IMR-90 (cell line): ENCODE measurements around the gene SETD2. TPM values are rescaled to one million over a fixed set of nuclear protein-coding genes. Genes with fewer than 3 reads are reported as not detected.
A peak's percentile ranks its signal among the peaks of the same experiment; 100 is the strongest.

ENCODE experiments used
- ATAC-seq: fragments of 200-7000 bp; cut with Tn5 transposase; 2 replicates; pipeline ENCODE4 v1.9.1; 2020; ENCODE audit warnings: low read depth, mild to moderate bottlenecking, moderate library complexity
- BruUV-seq: library from RNA; stranded (reverse); fragments of 400-500 nt; replicated peaks from 2 replicates; lab custom pipeline; 2021; lab: Mats Ljungman, UMichigan
- CTCF ChIA-PET: fragments of 300-600 bp; formaldehyde crosslinking; extraction: SDS; loops from one replicate; lab custom pipeline; 2021; ENCODE audit warnings: antibody characterized with exemption; lab: Yijun Ruan, JAX
- POLR2A ChIA-PET: fragments of 300-600 bp; sonication (Branson Sonifier 250); formaldehyde crosslinking; loops from one replicate; lab custom pipeline; 2022; ENCODE audit warnings: antibody characterized with exemption; ENCODE audit not compliant: unreplicated experiment; lab: Charles Lee
- DNase-seq: peaks from one replicate; pipeline ENCODE4 v3.0.0; 2013
- H2AFZ ChIP-seq: replicated peaks from 2 replicates; pipeline ENCODE3; 2013; ENCODE audit warnings: low read length, mild to moderate bottlenecking; ENCODE audit not compliant: poor library complexity
- H2AK5ac ChIP-seq: 2 replicates; pipeline ENCODE4 v1.6.1; 2013; ENCODE audit warnings: low read depth, low read length, inconsistent platforms
- H2AK9ac ChIP-seq: replicated peaks from 2 replicates; pipeline ENCODE3; 2013; ENCODE audit warnings: mild to moderate bottlenecking, low read depth, low read length, moderate library complexity; ENCODE audit not compliant: poor library complexity
- H2BK120ac ChIP-seq: 2 replicates; pipeline ENCODE4 v1.6.1; 2013; ENCODE audit warnings: low read depth, low read length, inconsistent platforms
- H2BK15ac ChIP-seq: 3 replicates; pipeline ENCODE4 v1.6.1; 2013; ENCODE audit warnings: low read depth, low read length, inconsistent platforms
- H2BK20ac ChIP-seq: 2 replicates; pipeline ENCODE4 v1.6.1; 2013; ENCODE audit warnings: low read depth, mild to moderate bottlenecking, inconsistent platforms, low read length, moderate library complexity
- H2BK5ac ChIP-seq: 2 replicates; pipeline ENCODE4 v1.6.1; 2013; ENCODE audit warnings: mild to moderate bottlenecking, low read depth, low read length, inconsistent platforms; ENCODE audit not compliant: poor library complexity, severe bottlenecking
- H3K14ac ChIP-seq: replicated peaks from 2 replicates; pipeline ENCODE4 v1.6.1; 2013; ENCODE audit warnings: low read depth, low read length, inconsistent platforms
- H3K18ac ChIP-seq: 2 replicates; pipeline ENCODE4 v1.6.1; 2013; ENCODE audit warnings: low read depth, low read length, control low read depth
- H3K23ac ChIP-seq: 2 replicates; pipeline ENCODE4 v1.6.1; 2013; ENCODE audit warnings: low read depth, low read length, inconsistent platforms
- H3K27ac ChIP-seq: 2 replicates; pipeline ENCODE4 v1.5.1; 2013; ENCODE audit warnings: mild to moderate bottlenecking, control low read depth, low read length; ENCODE audit not compliant: insufficient read depth
- H3K27me3 ChIP-seq: 2 replicates; pipeline ENCODE4 v1.6.1; 2013; ENCODE audit warnings: low read length; ENCODE audit not compliant: control insufficient read depth, insufficient read depth
- H3K36me3 ChIP-seq: 2 replicates; pipeline ENCODE4 v1.6.1; 2013; ENCODE audit warnings: low read length, mixed read lengths; ENCODE audit not compliant: control insufficient read depth, insufficient read depth
- H3K4ac ChIP-seq: 2 replicates; pipeline ENCODE4 v1.6.1; 2013; ENCODE audit warnings: low read depth, low read length, inconsistent platforms
- H3K4me1 ChIP-seq: 2 replicates; pipeline ENCODE4 v1.6.1; 2013; ENCODE audit warnings: low read length, mixed read lengths; ENCODE audit not compliant: control insufficient read depth, insufficient read depth
- H3K4me2 ChIP-seq: 2 replicates; pipeline ENCODE4 v1.6.1; 2013; ENCODE audit warnings: low read depth, mild to moderate bottlenecking, control low read depth, low read length, moderate library complexity
- H3K4me3 ChIP-seq: 2 replicates; pipeline ENCODE4 v1.5.1; 2013; ENCODE audit warnings: low read depth, mild to moderate bottlenecking, control low read depth, low read length, moderate library complexity; ENCODE audit not compliant: insufficient read depth
- H3K56ac ChIP-seq: 2 replicates; pipeline ENCODE4 v1.6.1; 2013; ENCODE audit warnings: low read length, inconsistent platforms; ENCODE audit not compliant: insufficient read depth; ENCODE audit errors: extremely low read depth
- H3K79me1 ChIP-seq, 2 experiments: 2 replicates each; pipeline ENCODE4 v1.6.1; 2013; ENCODE audit warnings: low read length in 2 of 2, inconsistent platforms in 1 of 2, low read depth in 1 of 2
- H3K9ac ChIP-seq: 2 replicates; pipeline ENCODE4 v1.6.1; 2013; ENCODE audit warnings: low read depth, low read length, control low read depth
- H3K9me1 ChIP-seq: 2 replicates; pipeline ENCODE4 v1.6.1; 2013; ENCODE audit warnings: low read length, inconsistent platforms; ENCODE audit not compliant: insufficient read depth
- H3K9me3 ChIP-seq: 2 replicates; pipeline ENCODE4 v1.6.1; 2013; ENCODE audit warnings: low read length; ENCODE audit not compliant: control insufficient read depth, insufficient read depth
- H4K20me1 ChIP-seq: 2 replicates; pipeline ENCODE4 v1.6.1; 2013; ENCODE audit warnings: low read length, inconsistent platforms; ENCODE audit not compliant: insufficient read depth
- H4K5ac ChIP-seq: 2 replicates; pipeline ENCODE4 v1.6.1; 2013; ENCODE audit warnings: mild to moderate bottlenecking, low read depth, low read length, control low read depth
- H4K8ac ChIP-seq, 2 experiments: 2 replicates each; pipeline ENCODE4 v1.6.1; 2013; ENCODE audit warnings: low read depth in 2 of 2, low read length in 2 of 2, control low read depth in 1 of 2, inconsistent platforms in 1 of 2
- H4K91ac ChIP-seq: 2 replicates; pipeline ENCODE4 v1.6.1; 2013; ENCODE audit warnings: low read depth, low read length, inconsistent platforms; ENCODE audit not compliant: insufficient read depth
- BHLHE40 ChIP-seq: fragments of 150-350 bp; IDR thresholded peaks from 2 replicates; pipeline ENCODE4 v1.6.1; 2016; ENCODE audit warnings: mild to moderate bottlenecking, low read depth, low read length
- CEBPB ChIP-seq: IDR thresholded peaks from 2 replicates; pipeline ENCODE4 v1.6.1; 2012; ENCODE audit warnings: low read depth, low read length, improper control_type of control experiment
- CHD1 ChIP-seq: IDR thresholded peaks from 2 replicates; pipeline ENCODE4 v1.6.1; 2012; ENCODE audit warnings: low read depth, low read length, improper control_type of control experiment
- FOS ChIP-seq: fragments of 150-350 bp; IDR thresholded peaks from 2 replicates; pipeline ENCODE4 v1.6.1; 2016; ENCODE audit warnings: low read depth, low read length
- MAFK ChIP-seq: IDR thresholded peaks from 2 replicates; pipeline ENCODE4 v1.6.1; 2012; ENCODE audit warnings: low read depth, low read length, improper control_type of control experiment
- MAZ ChIP-seq: IDR thresholded peaks from 2 replicates; pipeline ENCODE4 v1.6.1; 2012; ENCODE audit warnings: low read depth, mild to moderate bottlenecking, low read length, improper control_type of control experiment, moderate library complexity, borderline replicate concordance
- MXI1 ChIP-seq: IDR thresholded peaks from 2 replicates; pipeline ENCODE4 v1.6.1; 2012; ENCODE audit warnings: low read depth, mild to moderate bottlenecking, low read length, moderate library complexity, borderline replicate concordance
- NFE2L2 ChIP-seq: fragments of 150-350 bp; IDR thresholded peaks from 2 replicates; pipeline ENCODE4 v1.6.1; 2016; ENCODE audit warnings: low read depth, mild to moderate bottlenecking, low read length
- POLR2A ChIP-seq: IDR thresholded peaks from 2 replicates; pipeline ENCODE4 v1.6.1; 2012; ENCODE audit warnings: mild to moderate bottlenecking, low read depth, low read length
- RAD21 ChIP-seq: IDR thresholded peaks from 2 replicates; pipeline ENCODE4 v1.6.1; 2012; ENCODE audit warnings: low read length, improper control_type of control experiment
- RCOR1 ChIP-seq: IDR thresholded peaks from 2 replicates; pipeline ENCODE4 v1.6.1; 2012; ENCODE audit warnings: mild to moderate bottlenecking, low read length, improper control_type of control experiment; ENCODE audit not compliant: insufficient replicate concordance
- RFX5 ChIP-seq: IDR thresholded peaks from 2 replicates; pipeline ENCODE4 v1.8.0; 2012; ENCODE audit warnings: low read depth, mild to moderate bottlenecking, low read length, moderate library complexity
- SMC3 ChIP-seq: fragments of 150-350 bp; IDR thresholded peaks from 2 replicates; pipeline ENCODE4 v1.6.1; 2016; ENCODE audit warnings: low read depth, mild to moderate bottlenecking, antibody characterized with exemption, low read length, moderate library complexity
- WGBS, 2 experiments: methylation state at CpG; one replicate each; pipeline versions ENCODE4 v1.1.5 to v1.1.7; 2013; ENCODE audit warnings: missing lambda C conversion rate in 2 of 2; ENCODE audit not compliant: insufficient read length in 1 of 2; ENCODE audit errors: extremely low coverage in 2 of 2; 5-methylcytosine and 5-hydroxymethylcytosine counted together
- dilution Hi-C: fragments of 300-500 bp; cut with HindIII; formaldehyde crosslinking; loops from one replicate; pipeline ENCODE4 v1.14.3; 2018; ENCODE audit warnings: low sequenced_read_pairs; ENCODE audit not compliant: unreplicated experiment
- in situ Hi-C: fragments of 300-500 bp; cut with MboI; formaldehyde crosslinking; loops from 3 replicates; pipeline ENCODE4 v1.14.3; 2019; ENCODE audit warnings: low sequenced_read_pairs, inconsistent platforms, mixed read lengths
- intact Hi-C: fragments of 100-400 bp; cut with micrococcal nuclease; formaldehyde crosslinking; loops from 2 replicates; pipeline ENCODE4 v1.10.0; 2022
- polyA plus RNA-seq, 3 experiments: library from polyadenylated mRNA; depleted of rRNA; stranded (reverse); fragments of >200 nt; gene quantifications; 2 replicates each; pipeline ENCODE4 v1.2.3, GENCODE V29; 2012; ENCODE audit warnings: low replicate concordance in 1 of 3
- total RNA-seq: library from RNA; depleted of rRNA; stranded (reverse); fragments of >200 nt; gene quantifications from 2 replicates; pipeline ENCODE4 v1.2.3, GENCODE V29; 2012
- TF ChIP-seq, protein P1 (sequence below): conservative IDR thresholded peaks from 2 replicates; pipeline ENCODE4 v1.5.1; 2012; ENCODE audit warnings: mild to moderate bottlenecking, low read depth, low read length, improper control_type of control experiment
- TF ChIP-seq, protein P2 (sequence below): fragments of 150-350 bp; IDR thresholded peaks from 2 replicates; pipeline ENCODE4 v1.6.1; 2017; ENCODE audit warnings: mild to moderate bottlenecking, antibody characterized with exemption, low read length, low read depth
- TF ChIP-seq, protein P3 (sequence below): fragments of 150-350 bp; IDR thresholded peaks from 2 replicates; pipeline ENCODE4 v1.6.1; 2016; ENCODE audit warnings: low read depth, mild to moderate bottlenecking, low read length, moderate library complexity, borderline replicate concordance

SETD2 gene
- total and polyA plus RNA-seq, 2 of the 4 experiments (the other 2 are of a cell fraction): 18.3 to 20.1 TPM

DNA sequence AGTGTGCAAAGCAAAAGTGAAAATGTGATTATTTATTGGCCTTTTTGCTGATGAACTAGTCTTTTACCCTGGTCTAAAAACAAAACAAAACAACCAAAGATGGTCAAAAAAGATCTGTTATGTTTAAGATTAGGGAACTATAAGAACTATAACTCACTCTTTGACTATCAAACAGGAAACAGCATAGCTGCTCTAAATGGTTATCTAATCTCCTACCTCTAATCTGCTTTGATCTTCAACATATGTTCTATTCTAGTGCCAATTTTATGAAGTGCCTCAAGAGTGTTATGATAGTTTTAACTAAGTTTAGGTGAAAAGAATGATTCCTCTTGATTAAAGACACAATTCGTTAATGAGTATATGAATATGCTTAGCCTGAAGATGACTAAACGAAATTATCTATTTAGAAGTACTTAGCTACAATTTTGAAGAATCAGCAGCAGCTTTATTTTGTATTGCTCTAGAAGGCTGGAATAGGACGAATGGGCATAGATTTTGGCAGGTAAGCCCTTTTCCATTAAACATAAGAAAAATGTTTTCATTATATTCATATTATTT, 46.0 kb downstream of the SETD2 start:
- H4K91ac ChIP-seq: no peak overlapping the region
- H4K5ac ChIP-seq: no peak overlapping the region
- dilution Hi-C loops (no loop called here), intact Hi-C loops (loop anchor here (5.0 kb wide), 1 partner anchor 39 kb away; no protein-coding TSS in a partner anchor), in situ Hi-C loops (no loop called here)
- peaks cover 6% of the 10 kb centered on the region for H3K36me3 ChIP-seq
- no peak overlapping the region for H2BK120ac ChIP-seq
- WGBS, 2 experiments: no CpG with 5 or more reads among the region's 3 CpGs
- ChIA-PET POLR2A (no interaction called here), CTCF (interaction anchor here (0.6 kb wide), 3 partner anchors 44 to 648 kb away, joined by 3 to 5 read pairs (median 4); no protein-coding TSS in a partner anchor)
- no peak overlapping the region for H3K4ac ChIP-seq
- H3K4me2 ChIP-seq: no peak overlapping the region
- H3K18ac ChIP-seq: no peak overlapping the region
- H3K27ac ChIP-seq: no peak overlapping the region
- no peak overlapping the region for H2AFZ ChIP-seq
- H3K23ac ChIP-seq: no peak overlapping the region; the same call in 1 of the 2 replicates
- no peak overlapping the region for H2AK9ac ChIP-seq
- H3K4me3 ChIP-seq: no peak overlapping the region
- H2BK15ac ChIP-seq: no peak overlapping the region
- H3K27me3 ChIP-seq: no peaks in the 10 kb centered on the region
- H3K9me3 ChIP-seq: no peaks in the 10 kb centered on the region
- H2BK20ac ChIP-seq: no peak overlapping the region
- TF ChIP-seq POLR2A: no peak
- no peak for TF ChIP-seq SMC3
- TF ChIP-seq CEBPB: no peak
- no peak for TF ChIP-seq CHD1
- no peak for TF ChIP-seq RAD21
- no peak for TF ChIP-seq MAFK
- no peak for TF ChIP-seq NFE2L2
- TF ChIP-seq, protein P1, sequence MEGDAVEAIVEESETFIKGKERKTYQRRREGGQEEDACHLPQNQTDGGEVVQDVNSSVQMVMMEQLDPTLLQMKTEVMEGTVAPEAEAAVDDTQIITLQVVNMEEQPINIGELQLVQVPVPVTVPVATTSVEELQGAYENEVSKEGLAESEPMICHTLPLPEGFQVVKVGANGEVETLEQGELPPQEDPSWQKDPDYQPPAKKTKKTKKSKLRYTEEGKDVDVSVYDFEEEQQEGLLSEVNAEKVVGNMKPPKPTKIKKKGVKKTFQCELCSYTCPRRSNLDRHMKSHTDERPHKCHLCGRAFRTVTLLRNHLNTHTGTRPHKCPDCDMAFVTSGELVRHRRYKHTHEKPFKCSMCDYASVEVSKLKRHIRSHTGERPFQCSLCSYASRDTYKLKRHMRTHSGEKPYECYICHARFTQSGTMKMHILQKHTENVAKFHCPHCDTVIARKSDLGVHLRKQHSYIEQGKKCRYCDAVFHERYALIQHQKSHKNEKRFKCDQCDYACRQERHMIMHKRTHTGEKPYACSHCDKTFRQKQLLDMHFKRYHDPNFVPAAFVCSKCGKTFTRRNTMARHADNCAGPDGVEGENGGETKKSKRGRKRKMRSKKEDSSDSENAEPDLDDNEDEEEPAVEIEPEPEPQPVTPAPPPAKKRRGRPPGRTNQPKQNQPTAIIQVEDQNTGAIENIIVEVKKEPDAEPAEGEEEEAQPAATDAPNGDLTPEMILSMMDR: no peak
- no peak for TF ChIP-seq RCOR1
- no peak for TF ChIP-seq FOS
- TF ChIP-seq MAZ: no peak
- TF ChIP-seq MXI1: no peak
- TF ChIP-seq BHLHE40: no peak
- TF ChIP-seq, protein P2, sequence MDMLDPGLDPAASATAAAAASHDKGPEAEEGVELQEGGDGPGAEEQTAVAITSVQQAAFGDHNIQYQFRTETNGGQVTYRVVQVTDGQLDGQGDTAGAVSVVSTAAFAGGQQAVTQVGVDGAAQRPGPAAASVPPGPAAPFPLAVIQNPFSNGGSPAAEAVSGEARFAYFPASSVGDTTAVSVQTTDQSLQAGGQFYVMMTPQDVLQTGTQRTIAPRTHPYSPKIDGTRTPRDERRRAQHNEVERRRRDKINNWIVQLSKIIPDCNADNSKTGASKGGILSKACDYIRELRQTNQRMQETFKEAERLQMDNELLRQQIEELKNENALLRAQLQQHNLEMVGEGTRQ: no peak
- TF ChIP-seq RFX5: no peak
- TF ChIP-seq, protein P3, sequence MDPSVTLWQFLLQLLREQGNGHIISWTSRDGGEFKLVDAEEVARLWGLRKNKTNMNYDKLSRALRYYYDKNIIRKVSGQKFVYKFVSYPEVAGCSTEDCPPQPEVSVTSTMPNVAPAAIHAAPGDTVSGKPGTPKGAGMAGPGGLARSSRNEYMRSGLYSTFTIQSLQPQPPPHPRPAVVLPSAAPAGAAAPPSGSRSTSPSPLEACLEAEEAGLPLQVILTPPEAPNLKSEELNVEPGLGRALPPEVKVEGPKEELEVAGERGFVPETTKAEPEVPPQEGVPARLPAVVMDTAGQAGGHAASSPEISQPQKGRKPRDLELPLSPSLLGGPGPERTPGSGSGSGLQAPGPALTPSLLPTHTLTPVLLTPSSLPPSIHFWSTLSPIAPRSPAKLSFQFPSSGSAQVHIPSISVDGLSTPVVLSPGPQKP: no peak
- DNase-seq: no peak
- ATAC-seq: no peak
- H3K79me1 ChIP-seq: peaks cover 18 to 45% of the 10 kb centered on the region in 2 experiments
- H3K14ac ChIP-seq: no peak overlapping the region
- 0 out of 2 replicates have a peak, but pooled peaks cover 3% of the 10 kb centered on the region for H4K20me1 ChIP-seq
- H2AK5ac ChIP-seq: no peak overlapping the region
- peaks cover 10% of the 10 kb centered on the region for H3K9me1 ChIP-seq
- no peak overlapping the region for H3K56ac ChIP-seq
- no peak overlapping the region for H4K8ac ChIP-seq
- peaks cover 10% of the 10 kb centered on the region; the same call in 1 of the 2 replicates for H3K4me1 ChIP-seq
- H3K9ac ChIP-seq: no peak overlapping the region
- no TSS peak for BruUV-seq
- peak overlapping the region; percentile 57 for H2BK5ac ChIP-seq
